HG03457 (cell line): Measurements from ENCODE around the gene SULF2.

ENCODE experiments used
- ATAC-seq: cut with Tn5 transposase; IDR thresholded peaks from one replicate; pipeline ENCODE4 v1.9.1; 2021; ENCODE audit warnings: moderate number of reproducible peaks; ENCODE audit not compliant: unreplicated experiment

SULF2 gene

GRCh38 chr20:47688385-47689381 lies 96.6 kb downstream of the SULF2 start:
- ATAC-seq, result no peak

- ATAC-seq, result no peak
Observed at GRCh38 chr20:47687095-47687987, 97.9 kb downstream of the SULF2 start.

GRCh38 chr20:47686545-47686944 lies 98.7 kb downstream of the SULF2 start:
- ATAC-seq, result no peak

DNA sequence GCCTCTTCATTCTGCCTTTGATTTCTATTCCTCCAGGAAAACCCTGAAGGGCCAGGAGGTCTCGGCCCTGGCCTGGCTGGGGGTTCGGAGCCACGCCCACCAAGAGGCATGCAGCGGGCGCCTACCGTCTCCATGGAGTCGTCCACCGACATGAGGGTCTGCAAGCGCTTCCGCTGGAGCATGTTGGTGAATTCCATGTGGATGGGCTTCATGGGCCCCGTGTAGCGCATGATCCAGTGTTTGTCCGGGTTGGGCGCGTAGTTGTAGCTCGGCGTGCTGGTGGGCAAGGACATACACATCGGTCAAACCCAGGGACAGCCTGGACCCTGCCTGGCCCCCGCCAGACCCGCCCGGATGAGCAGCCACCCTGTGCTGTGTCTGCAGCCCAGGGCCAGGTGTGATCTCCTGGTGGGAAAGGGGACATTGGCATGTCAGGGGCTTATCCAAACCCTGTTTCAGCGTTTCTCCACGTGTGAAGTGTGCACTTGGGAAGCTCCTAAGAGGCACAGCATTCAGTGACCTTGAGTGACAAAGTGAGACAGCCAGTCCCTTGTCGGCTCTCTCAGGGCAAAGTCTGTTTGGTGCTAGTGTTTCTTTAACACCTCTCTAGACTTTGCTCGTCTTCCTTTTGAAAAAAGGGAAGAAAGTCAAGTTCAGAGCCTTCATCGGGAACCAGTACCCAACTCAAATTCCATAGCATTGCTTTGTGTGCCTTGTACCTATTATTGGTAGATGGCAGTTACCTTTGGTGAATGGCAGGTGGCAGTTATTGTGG lies 100.8 kb downstream of the SULF2 start:
- ATAC-seq, result no peak

GRCh38 chr20:47682916-47683315 lies 102.4 kb downstream of the SULF2 start:
- no peak for ATAC-seq

DNA sequence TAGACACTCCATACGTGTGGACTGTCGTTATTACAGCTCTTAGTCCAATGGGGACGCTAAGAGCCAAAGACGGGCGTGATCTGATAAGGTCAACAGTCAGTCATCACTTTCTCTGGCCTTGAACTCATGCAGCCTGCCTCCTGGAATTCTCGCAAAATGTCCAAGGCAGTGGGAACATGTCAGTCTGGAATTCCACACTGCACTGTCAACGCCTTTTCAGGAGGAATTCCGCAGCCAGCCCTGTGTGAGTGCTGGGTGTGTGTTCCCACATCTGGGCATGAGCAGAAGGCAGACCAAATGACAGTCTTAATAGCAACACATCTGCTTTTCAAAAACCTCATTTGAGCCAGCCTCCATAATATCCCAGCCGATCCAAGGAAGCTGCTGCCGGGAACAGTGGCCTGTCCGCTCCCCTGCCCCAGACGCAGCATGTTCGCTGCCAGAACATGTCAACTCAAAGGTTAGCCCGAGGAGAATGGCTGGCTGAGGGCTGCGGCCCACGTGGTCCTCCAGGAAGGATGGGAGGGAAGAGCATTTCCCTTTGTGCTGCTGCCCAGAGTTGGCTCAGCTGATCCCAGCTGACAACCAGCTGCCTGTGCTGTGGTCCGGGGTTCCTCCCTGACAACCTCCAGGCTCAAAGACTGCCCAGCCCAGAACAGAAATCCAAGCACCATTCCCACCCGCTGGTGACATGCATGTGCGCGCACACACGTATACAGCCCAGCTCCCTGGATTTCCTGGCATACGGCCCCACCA lies 103.1 kb downstream of the SULF2 start:
- ATAC-seq, result no peak

- ATAC-seq, result no peak
Observed at GRCh38 chr20:47680804-47681529, 104.3 kb downstream of the SULF2 start.

GRCh38 chr20:47679462-47679861 lies 105.8 kb downstream of the SULF2 start:
- no peak for ATAC-seq

- no peak for ATAC-seq
Observed at GRCh38 chr20:47678536-47678935, 106.7 kb downstream of the SULF2 start.

DNA sequence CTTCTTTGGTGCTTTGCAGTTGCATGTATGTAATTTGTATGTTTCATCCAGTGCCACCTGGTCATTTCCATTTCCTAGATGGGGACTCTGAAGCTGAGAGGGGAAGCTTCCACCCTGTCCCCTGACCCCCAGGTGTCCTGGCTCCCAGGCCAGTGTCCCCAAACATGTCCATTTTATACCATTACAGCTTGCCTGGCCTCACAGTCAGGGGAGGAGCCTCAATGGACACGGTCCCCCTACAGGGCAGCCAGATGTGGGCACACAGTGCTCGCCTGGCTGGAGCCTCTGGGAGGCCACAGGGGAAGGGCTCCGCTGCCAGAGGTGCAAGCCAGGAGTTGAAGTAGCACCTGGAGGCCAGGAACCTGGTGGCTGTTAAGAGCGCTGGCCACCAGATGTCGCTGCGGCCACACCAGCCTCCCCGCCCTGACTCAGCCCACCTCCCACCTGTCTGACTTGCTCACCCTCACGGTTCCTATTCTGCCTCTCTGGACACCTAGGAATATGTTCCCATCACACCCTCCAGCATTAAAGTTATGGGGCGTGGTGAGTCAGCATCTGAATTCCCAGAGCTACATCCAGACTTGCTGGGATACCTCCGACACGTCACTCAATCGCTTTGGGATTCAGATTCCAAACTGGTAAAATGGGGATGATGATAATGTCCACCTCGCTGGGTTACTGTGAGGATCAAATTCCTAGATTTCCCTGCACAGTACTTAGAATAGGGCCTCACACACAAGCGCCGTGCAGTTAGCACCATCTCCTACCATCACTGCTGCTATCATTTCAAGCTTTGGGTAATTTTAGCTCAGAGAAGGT lies 107.4 kb downstream of the SULF2 start:
- no peak for ATAC-seq

DNA sequence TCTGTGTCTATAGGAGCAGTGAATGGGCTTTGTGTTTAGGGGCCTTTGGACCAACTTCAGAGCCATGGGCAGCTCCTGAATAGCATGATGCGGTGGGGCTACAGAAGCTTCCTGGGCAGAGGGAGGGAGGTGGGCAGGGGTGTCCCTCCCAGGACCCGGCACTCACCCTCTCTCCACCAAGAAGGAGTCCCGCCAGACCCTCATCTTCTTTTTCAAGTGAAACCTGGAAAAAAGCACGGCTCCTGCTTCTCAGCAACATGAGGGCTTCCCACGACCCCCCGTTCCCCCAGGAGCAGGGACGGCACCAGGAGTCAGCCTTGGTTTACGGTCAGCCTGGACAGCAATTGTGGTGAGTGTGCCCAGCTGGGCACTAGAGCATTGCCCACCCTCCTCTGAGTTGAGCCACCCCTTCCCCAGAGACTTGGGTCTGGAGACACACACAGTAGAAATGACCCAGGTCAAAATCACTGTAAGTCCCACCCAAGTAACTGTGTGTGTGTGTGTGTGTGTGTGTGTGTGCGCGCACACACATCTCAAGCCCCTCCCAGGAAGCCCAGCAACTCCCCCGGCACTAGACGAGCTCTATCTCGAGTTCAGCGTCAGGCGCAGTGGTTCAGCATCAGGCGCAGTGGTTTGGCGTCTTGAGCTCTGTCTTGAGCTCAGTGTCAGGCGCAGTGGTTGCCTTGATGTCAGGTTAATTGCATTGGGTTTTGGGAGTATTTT lies 108.2 kb downstream of the SULF2 start:
- ATAC-seq, result no peak

- no peak for ATAC-seq
Observed at GRCh38 chr20:47676219-47676721, 109.0 kb downstream of the SULF2 start.

GRCh38 chr20:47675190-47676142 lies 109.8 kb downstream of the SULF2 start:
- ATAC-seq, result no peak

GRCh38 chr20:47674686-47675085 lies 110.6 kb downstream of the SULF2 start:
- ATAC-seq, result no peak

DNA sequence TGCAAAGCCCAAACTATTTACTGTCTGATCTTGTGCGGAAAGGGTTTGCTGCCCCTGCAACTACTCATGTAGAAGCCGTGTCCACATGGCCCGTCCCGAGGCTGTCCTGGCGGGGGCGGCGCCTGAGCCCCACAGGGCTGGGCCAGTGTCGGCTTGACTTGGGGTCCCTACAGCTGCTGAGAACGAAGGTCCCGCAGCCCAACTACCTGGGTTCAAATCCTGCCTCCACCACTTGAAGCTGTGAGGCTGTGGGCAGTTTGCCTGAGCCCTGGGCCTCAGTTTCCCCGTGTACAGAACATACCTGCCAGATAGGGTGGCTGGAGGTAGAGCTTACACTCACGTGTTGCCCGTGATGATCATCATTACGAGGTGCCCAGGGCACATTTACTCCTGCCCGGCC lies 111.1 kb downstream of the SULF2 start:
- no peak for ATAC-seq

- ATAC-seq, result no peak
Observed at GRCh38 chr20:47673671-47673955, 111.7 kb downstream of the SULF2 start.
